Subcutaneous adipose tissue (tissue), 4 donors: ENCODE measurements around the gene APLP2. TPM values are rescaled to one million over a fixed set of nuclear protein-coding genes. Genes with fewer than 3 reads are reported as not detected.

Experiments
- CTCF ChIP-seq: fragments of 450-650 bp; IDR thresholded peaks from one replicate; pipeline ENCODE4 v1.5.1; 2016; ENCODE audit warnings: low read depth, mild to moderate bottlenecking, control low read depth, antibody characterized with exemption, moderate library complexity
- total RNA-seq, 4 donors: library from RNA; depleted of rRNA; stranded (reverse); fragments of >200 nt; gene quantifications; one replicate each; pipeline ENCODE4 v1.1.0, GENCODE V29; 2016

The APLP2 gene
- total RNA-seq, 4 donors from 2014 or later = 292 to 926 (median 434) TPM

- no peak for TF ChIP-seq CTCF
Measured at GRCh38 chr11:130165601-130166456, 96.1 kb downstream of the APLP2 start.

GRCh38 chr11:130166457-130166784, 96.7 kb downstream of the APLP2 start:
- TF ChIP-seq CTCF = no peak

GRCh38 chr11:130167146-130167545, 97.5 kb downstream of the APLP2 start:
- TF ChIP-seq CTCF = no peak

- TF ChIP-seq CTCF = no peak
Measured at GRCh38 chr11:130168105-130168504, 98.4 kb downstream of the APLP2 start.

GRCh38 chr11:130170345-130170744, 100.7 kb downstream of the APLP2 start:
- TF ChIP-seq CTCF = no peak

GRCh38 chr11:130171534-130171933, 101.8 kb downstream of the APLP2 start:
- TF ChIP-seq CTCF = no peak

- no peak for TF ChIP-seq CTCF
Measured at GRCh38 chr11:130174642-130175041, 104.9 kb downstream of the APLP2 start.
